ENCODE results near the gene CT45A9.
"Not testable (repeated sequence)": the region's sequence is repeated elsewhere in the genome, so short reads cannot be mapped to it uniquely, and the experiment has no call there.

- not testable (repeated sequence) for TF ChIP-seq POLR2A (IDR thresholded peaks at IDR 0.05); CTCF (IDR thresholded peaks at IDR 0.05 in 4 of 5, conservative IDR thresholded peaks at IDR 0.05 in 1 of 5)
Observed at GRCh38 chrX:135888976-135889375, 17.4 kb upstream of the CT45A9 start.

Measured in gastrocnemius medialis (tissue), 4 donors.